Measurements from ENCODE around the gene CAPN6. TPM values are rescaled to one million over a fixed set of nuclear protein-coding genes. Genes with fewer than 3 reads are reported as not detected.

CAPN6 gene
- total and polyA plus RNA-seq, 10 of the 15 experiments (the other 5 are each of a cell fraction or from before 2014, with no cell fraction given), result not detected

DNA sequence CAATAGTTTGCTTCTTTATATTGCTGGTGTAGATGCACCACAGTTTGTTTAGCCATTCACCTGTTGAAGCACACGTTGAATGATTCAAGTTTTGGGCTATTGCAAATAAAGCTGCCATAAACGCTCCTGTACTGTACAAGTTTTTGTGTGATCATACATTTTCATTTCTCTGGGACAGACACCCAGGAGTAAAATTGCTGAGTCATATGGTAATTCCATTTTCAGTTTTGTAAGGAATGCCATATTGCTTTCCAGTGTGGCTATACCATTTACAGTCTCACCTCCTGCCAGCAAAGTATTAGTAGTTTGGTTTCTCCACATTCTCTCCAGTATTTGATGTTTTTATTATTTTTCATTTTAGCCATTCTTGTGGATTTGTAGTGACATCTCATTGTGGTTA lies 32.0 kb upstream of the CAPN6 start:
- DNase-seq (ENCODE audit: low read depth, low spot score) (no peak), ATAC-seq (no peak), FAIRE-seq (no peak)
- no peak overlapping the region for H3K27ac ChIP-seq (ENCODE audit: control insufficient read depth, insufficient read depth)
- no peak overlapping the region for H3K4me3 ChIP-seq
- ChIA-PET SMC1A (ENCODE audit: uncharacterized antibody, unreplicated experiment) (no interaction called here), RAD21 (ENCODE audit: unreplicated experiment) (no interaction called here), CTCF (no interaction called here), POLR2A (no interaction called here)
- TF ChIP-seq JUNB (IDR thresholded peaks at IDR 0.05), result no peak
- in situ Hi-C loops (cut with MboI), result no loop called here
- H3K79me2 ChIP-seq (ENCODE audit: control insufficient read depth, insufficient read depth, low read length), result no peaks in the 10 kb centered on the region
- H3K4me2 ChIP-seq (ENCODE audit: control insufficient read depth, insufficient read depth), result no peak overlapping the region
- no peaks in the 10 kb centered on the region for H3K36me3 ChIP-seq (ENCODE audit: control insufficient read depth in 2 of 2, insufficient read depth in 2 of 2, low read length in 1 of 2)
- intact Hi-C loops (cut with micrococcal nuclease; ENCODE audit: unreplicated experiment), result no loop called here
- H2AFZ ChIP-seq (ENCODE audit: control insufficient read depth, low read depth, low read length), result no peak overlapping the region
- WGBS (ENCODE audit: insufficient coverage, insufficient replicate concordance, low lambda C conversion rate, missing lambda C conversion rate), result 21% methylated on average over 2 of the region's 2 CpGs
- no peak overlapping the region for H3K9ac ChIP-seq (ENCODE audit: control insufficient read depth, insufficient read depth, low read length)
- H3K27me3 ChIP-seq (replicated peaks in 1 of 2; ENCODE audit: control insufficient read depth in 2 of 2, insufficient read depth in 2 of 2, low read length in 1 of 2), result peaks cover 0 to 5% of the 10 kb centered on the region in 2 experiments; a peak in 1 of 4 replicates
- no peaks in the 10 kb centered on the region for H3K4me1 ChIP-seq (ENCODE audit: control insufficient read depth, insufficient read depth, low read length)
- no peaks in the 10 kb centered on the region for H4K20me1 ChIP-seq (ENCODE audit: control insufficient read depth, insufficient read depth)
- no peaks in the 10 kb centered on the region for H3K9me3 ChIP-seq (replicated peaks; ENCODE audit: control insufficient read depth, insufficient read depth, low read length)
- BruUV-seq (replicated peaks), result no TSS peak

DNA sequence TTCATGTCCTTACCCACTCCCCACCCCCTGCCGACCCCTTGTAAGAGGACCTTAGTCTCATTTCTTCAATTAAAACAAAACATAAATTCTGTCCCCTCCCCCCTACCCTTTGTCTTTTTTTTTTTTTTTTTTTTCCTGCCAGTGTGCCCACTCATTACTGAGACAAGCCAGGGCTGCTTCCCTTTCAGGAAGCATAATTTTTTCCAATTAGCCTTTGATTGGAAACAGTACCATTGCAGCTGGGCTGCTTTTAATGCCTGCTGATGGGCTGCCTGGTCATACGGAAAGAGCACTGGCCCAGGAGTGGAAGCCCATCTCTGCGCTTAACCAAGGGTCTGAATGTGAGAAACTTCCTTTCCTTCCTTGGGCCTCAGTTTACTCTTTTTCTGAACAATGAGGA lies 18.6 kb upstream of the CAPN6 start:
- POLR2A ChIA-PET, result no interaction called here
- Histone ChIP-seq H3K4me2 (ENCODE audit: control insufficient read depth, insufficient read depth) (no peak overlapping the region), H3K9me3 (replicated peaks; ENCODE audit: control insufficient read depth, insufficient read depth, low read length) (no peaks in the 10 kb centered on the region), H3K36me3 (ENCODE audit: control insufficient read depth in 2 of 2, insufficient read depth in 2 of 2, low read length in 1 of 2) (no peaks in the 10 kb centered on the region), H3K79me2 (ENCODE audit: control insufficient read depth, insufficient read depth, low read length) (no peaks in the 10 kb centered on the region), H2AFZ (ENCODE audit: control insufficient read depth, low read depth, low read length) (no peak overlapping the region), H3K9ac (ENCODE audit: control insufficient read depth, insufficient read depth, low read length) (no peak overlapping the region), H3K27ac (ENCODE audit: control insufficient read depth, insufficient read depth) (no peak overlapping the region), H3K4me3 (no peak overlapping the region), H3K27me3 (replicated peaks in 1 of 2; ENCODE audit: control insufficient read depth in 2 of 2, insufficient read depth in 2 of 2, low read length in 1 of 2) (no peaks in the 10 kb centered on the region; a peak in 1 of 4 replicates), H4K20me1 (ENCODE audit: control insufficient read depth, insufficient read depth) (no peaks in the 10 kb centered on the region), H3K4me1 (ENCODE audit: control insufficient read depth, insufficient read depth, low read length) (no peaks in the 10 kb centered on the region)
- RAD21 ChIA-PET (ENCODE audit: unreplicated experiment), result no interaction called here
- intact Hi-C loops (cut with micrococcal nuclease; ENCODE audit: unreplicated experiment), result no loop called here
- ATAC-seq (no peak), DNase-seq (ENCODE audit: low read depth, low spot score) (no peak), FAIRE-seq (no peak)
- SMC1A ChIA-PET (ENCODE audit: uncharacterized antibody, unreplicated experiment), result no interaction called here
- no peak for TF ChIP-seq PAX8 (IDR thresholded peaks at IDR 0.05)
- TF ChIP-seq BCL11A (IDR thresholded peaks at IDR 0.05; ENCODE audit: low read depth, low read length), result no peak
- TF ChIP-seq EED (IDR thresholded peaks at IDR 0.05; ENCODE audit: low read depth), result no peak
- TF ChIP-seq TCF12 (IDR thresholded peaks at IDR 0.05; ENCODE audit: low read depth, low read length), result no peak
- TF ChIP-seq ASH2L (IDR thresholded peaks at IDR 0.05; ENCODE audit: borderline replicate concordance, low read depth), result no peak
- TF ChIP-seq SMAD1 (IDR thresholded peaks at IDR 0.05; ENCODE audit: low read depth, partially characterized antibody), result no peak
- TF ChIP-seq ETV6 (conservative IDR thresholded peaks at IDR 0.05 in 1 of 2, IDR thresholded peaks at IDR 0.05 in 1 of 2; ENCODE audit: borderline replicate concordance in 1 of 2, low read depth in 1 of 2), result no peak
- TF ChIP-seq, protein P1, sequence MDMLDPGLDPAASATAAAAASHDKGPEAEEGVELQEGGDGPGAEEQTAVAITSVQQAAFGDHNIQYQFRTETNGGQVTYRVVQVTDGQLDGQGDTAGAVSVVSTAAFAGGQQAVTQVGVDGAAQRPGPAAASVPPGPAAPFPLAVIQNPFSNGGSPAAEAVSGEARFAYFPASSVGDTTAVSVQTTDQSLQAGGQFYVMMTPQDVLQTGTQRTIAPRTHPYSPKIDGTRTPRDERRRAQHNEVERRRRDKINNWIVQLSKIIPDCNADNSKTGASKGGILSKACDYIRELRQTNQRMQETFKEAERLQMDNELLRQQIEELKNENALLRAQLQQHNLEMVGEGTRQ (IDR thresholded peaks at IDR 0.05; ENCODE audit: borderline replicate concordance, low read depth, low read length), result no peak
- no peak for TF ChIP-seq CBX3 (IDR thresholded peaks at IDR 0.05; ENCODE audit: borderline replicate concordance, low read depth)
- TF ChIP-seq NFXL1 (IDR thresholded peaks at IDR 0.05; ENCODE audit: borderline replicate concordance), result no peak
- in situ Hi-C loops (cut with MboI), result no loop called here
- WGBS (ENCODE audit: insufficient coverage, insufficient replicate concordance, low lambda C conversion rate, missing lambda C conversion rate), result 12% methylated on average over 3 of the region's 3 CpGs
- BruUV-seq (replicated peaks), result no TSS peak
- CTCF ChIA-PET, result no interaction called here
